Activated CD8-positive, alpha-beta memory T cell treated with anti-CD3 and anti-CD28 coated beads for 4 hours (primary cell): Measurements from ENCODE around the gene COL8A2.

Experiments
- DNase-seq, 2 donors: peaks; one replicate each; pipeline ENCODE4 v3.0.0-alpha.2; 2020; ENCODE audit warnings: low read depth in 2 of 2

Gene COL8A2

GRCh38 chr1:36055706-36056105 lies 69.3 kb downstream of the COL8A2 start:
- no peak for DNase-seq

GRCh38 chr1:36053978-36054377 lies 71.0 kb downstream of the COL8A2 start:
- DNase-seq = no peak

- no peak for DNase-seq
These were observed 73.2 kb downstream of the COL8A2 start for GRCh38 chr1:36051821-36052220.
